A549 (cell line): ENCODE results near the gene UBAP2L. TPM values are rescaled to one million over a fixed set of nuclear protein-coding genes. Genes with fewer than 3 reads are reported as not detected.

Experiments used
- ATAC-seq, 2 experiments: fragments of 200-7000 bp in 1 of 2; fragments of >200 bp in 1 of 2; cut with Nextera tagmentation in 1 of 2; cut with Tn5 transposase in 1 of 2; 3 replicates each; pipeline versions ENCODE4 v1.8.0 to v1.9.1; 2018 to 2020; ENCODE audit warnings: mild to moderate bottlenecking in 1 of 2, moderate library complexity in 1 of 2
- CTCF ChIA-PET: fragments of 300-600 bp; sonication (Branson Sonifier 250); formaldehyde crosslinking; extraction: SDS; loops from one replicate; lab custom pipeline; 2021; ENCODE audit warnings: antibody characterized with exemption, inconsistent platforms; lab: Yijun Ruan, JAX
- POLR2A ChIA-PET: fragments of 350-600 bp; formaldehyde crosslinking; extraction: SDS; loops from one replicate; lab custom pipeline; 2021; ENCODE audit warnings: antibody characterized with exemption, inconsistent platforms; lab: Yijun Ruan, JAX
- DNase-seq, 2 experiments: peaks; one replicate each; pipeline versions ENCODE4 v3.0.0 to v3.0.0-alpha.2; 2011 to 2016; ENCODE audit warnings: low read depth in 1 of 2, low spot score in 1 of 2
- FAIRE-seq: peaks from 2 replicates; lab custom pipeline; 2011; peaks lifted over from hg19 to GRCh38; lab: Jason Lieb, UNC
- H3K27ac ChIP-seq, 2 experiments: fragments of >200 bp; sonication (Bioruptor Twin); formaldehyde crosslinking; 3 replicates each; pipeline ENCODE4 v1.5.1; 2016 to 2017
- H3K4me1 ChIP-seq: fragments of >200 bp; sonication (Bioruptor Twin); formaldehyde crosslinking; 3 replicates; pipeline ENCODE4 v1.6.1; 2016
- H3K4me2 ChIP-seq: fragments of >200 bp; sonication (Bioruptor Twin); formaldehyde crosslinking; 3 replicates; pipeline ENCODE4 v1.6.1; 2016
- H3K4me3 ChIP-seq: fragments of >200 bp; sonication (Bioruptor Twin); formaldehyde crosslinking; 3 replicates; pipeline ENCODE4 v1.5.1; 2016
- H3K9me3 ChIP-seq: fragments of >200 bp; sonication (Bioruptor Twin); formaldehyde crosslinking; 3 replicates; pipeline ENCODE4 v1.6.1; 2016
- BHLHE40 ChIP-seq: IDR thresholded peaks from 2 replicates; pipeline ENCODE4 v1.6.1; 2012; ENCODE audit warnings: low read depth, low read length, inconsistent platforms
- CBX8 ChIP-seq: fragments of 200-600 bp; sonication (generic); IDR thresholded peaks from 2 replicates; pipeline ENCODE4 v1.6.1; 2016
- CEBPB ChIP-seq, 2 experiments: fragments of >200 bp in 1 of 2; sonication (Bioruptor Twin) in 1 of 2; formaldehyde crosslinking in 1 of 2; IDR thresholded peaks; 2 replicates each; pipeline ENCODE4 v1.6.1; 2012 to 2016
- EHMT2 ChIP-seq: fragments of 200-600 bp; sonication (generic); IDR thresholded peaks from 2 replicates; pipeline ENCODE4 v1.6.1; 2016; ENCODE audit warnings: antibody characterized with exemption, low read depth, mild to moderate bottlenecking, moderate library complexity
- EP300 ChIP-seq, 2 experiments: fragments of >200 bp; sonication (Bioruptor Twin); formaldehyde crosslinking; IDR thresholded peaks; 2 replicates in 1 of 2; 3 replicates in 1 of 2; pipeline ENCODE4 v1.6.1; 2016 to 2017
- FOSL2 ChIP-seq, 2 experiments: fragments of 450-650 bp in 1 of 2; fragments of >200 bp in 1 of 2; sonication (Bioruptor Twin) in 1 of 2; formaldehyde crosslinking; IDR thresholded peaks; 2 replicates each; pipeline versions ENCODE4 v1.5.0 to v1.6.1; 2016 to 2020; ENCODE audit warnings: mild to moderate bottlenecking in 1 of 2, moderate library complexity in 1 of 2
- HDAC2 ChIP-seq: fragments of 200-600 bp; sonication (generic); IDR thresholded peaks from 2 replicates; pipeline ENCODE4 v1.6.1; 2016
- HEYL ChIP-seq: fragments of 250-450 bp; sonication (Bioruptor Pico); IDR thresholded peaks from 2 replicates; pipeline ENCODE4 v1.8.0; 2021; ENCODE audit warnings: mild to moderate bottlenecking, moderate library complexity
- HOXA7 ChIP-seq: fragments of 250-450 bp; sonication (Bioruptor Pico); IDR thresholded peaks from 2 replicates; pipeline ENCODE4 v1.5.0; 2020; ENCODE audit warnings: mild to moderate bottlenecking, moderate library complexity
- JUN ChIP-seq, 2 experiments: fragments of >200 bp; sonication (Bioruptor Twin); formaldehyde crosslinking; IDR thresholded peaks; 2 replicates in 1 of 2; 3 replicates in 1 of 2; pipeline ENCODE4 v1.6.1; 2016 to 2017
- JUNB ChIP-seq: fragments of >200 bp; sonication (Bioruptor Twin); formaldehyde crosslinking; IDR thresholded peaks from 2 replicates; pipeline ENCODE4 v1.6.1; 2016
- KDM5A ChIP-seq: fragments of 200-600 bp; sonication (generic); IDR thresholded peaks from 2 replicates; pipeline ENCODE4 v1.6.1; 2016; ENCODE audit warnings: antibody characterized with exemption, mild to moderate bottlenecking
- MAFK ChIP-seq: fragments of 450-650 bp; IDR thresholded peaks from 2 replicates; pipeline ENCODE4 v1.6.1; 2014; ENCODE audit not compliant: partially characterized antibody
- MAZ ChIP-seq: fragments of 150-350 bp; IDR thresholded peaks from 2 replicates; pipeline ENCODE4 v1.6.1; 2014; ENCODE audit warnings: antibody characterized with exemption, low read depth, low read length, borderline replicate concordance
- NPAS2 ChIP-seq: fragments of 250-450 bp; sonication (Bioruptor Pico); IDR thresholded peaks from 2 replicates; pipeline ENCODE4 v1.8.0; 2022; ENCODE audit warnings: mild to moderate bottlenecking, moderate library complexity, borderline replicate concordance
- NR3C1 ChIP-seq: fragments of >200 bp; sonication (Bioruptor Twin); formaldehyde crosslinking; IDR thresholded peaks from 3 replicates; pipeline ENCODE4 v1.6.1; 2017
- RAD21 ChIP-seq, 2 experiments: fragments of >200 bp in 1 of 2; sonication (Bioruptor Twin) in 1 of 2; formaldehyde crosslinking in 1 of 2; IDR thresholded peaks in 1 of 2; conservative IDR thresholded peaks in 1 of 2; 2 replicates in 1 of 2; 3 replicates in 1 of 2; pipeline ENCODE4 v1.6.1; 2012 to 2018; ENCODE audit warnings: inconsistent platforms in 1 of 2
- RCOR1 ChIP-seq: fragments of 150-350 bp; IDR thresholded peaks from 2 replicates; pipeline ENCODE4 v1.6.1; 2014; ENCODE audit warnings: antibody characterized with exemption, low read length, low read depth
- SMC3 ChIP-seq: fragments of >200 bp; sonication (Bioruptor Twin); formaldehyde crosslinking; IDR thresholded peaks from 3 replicates; pipeline ENCODE4 v1.6.1; 2018; ENCODE audit warnings: inconsistent platforms
- ZNF302 ChIP-seq: fragments of 250-450 bp; sonication (Bioruptor Pico); IDR thresholded peaks from 2 replicates; pipeline ENCODE4 v1.9.0; 2021; ENCODE audit warnings: inconsistent platforms, mild to moderate bottlenecking, moderate library complexity
- WGBS: methylation state at CpG from one replicate; pipeline ENCODE4 v1.1.6; 2017; ENCODE audit errors: missing lambda C conversion rate; 5-methylcytosine and 5-hydroxymethylcytosine counted together
- polyA plus RNA-seq, 4 experiments: library from polyadenylated mRNA; depleted of rRNA in 3 of 4; stranded (reverse); fragments of >200 nt; fragmentation: RNase III in 1 of 4; extraction: RNeasy Plus Mini Kit Qiagen cat#74134 plus additional on column Dnase treatment in 1 of 4; gene quantifications; 2 replicates in 3 of 4; 3 replicates in 1 of 4; pipeline ENCODE4 v1.2.3, GENCODE V29; 2011 to 2017
- TF ChIP-seq, protein P1 (sequence below): fragments of 200-600 bp; sonication (generic); IDR thresholded peaks from 2 replicates; pipeline ENCODE4 v1.6.1; 2016; ENCODE audit warnings: antibody characterized with exemption, mild to moderate bottlenecking, moderate library complexity
- TF ChIP-seq, protein P2 (sequence below): IDR thresholded peaks from 2 replicates; pipeline ENCODE4 v1.6.1; 2012
- TF ChIP-seq, protein P3 (sequence below): IDR thresholded peaks from 2 replicates; pipeline ENCODE4 v1.6.1; 2012; ENCODE audit warnings: low read depth, borderline replicate concordance
- TF ChIP-seq, protein P4 (sequence below): fragments of 250-450 bp; sonication (Bioruptor Pico); IDR thresholded peaks from 2 replicates; pipeline ENCODE4 v1.5.0; 2021; ENCODE audit warnings: mild to moderate bottlenecking, moderate library complexity, borderline replicate concordance
- TF ChIP-seq, protein P5 (sequence below): fragments of 450-650 bp; IDR thresholded peaks from 2 replicates; pipeline ENCODE4 v1.6.1; 2014; ENCODE audit warnings: antibody characterized with exemption
- TF ChIP-seq, protein P6 (sequence below): fragments of >200 bp; sonication (Bioruptor Twin); formaldehyde crosslinking; IDR thresholded peaks from 3 replicates; pipeline ENCODE4 v1.6.1; 2016
- TF ChIP-seq, protein P7 (sequence below): fragments of 250-450 bp; sonication (Bioruptor Pico); IDR thresholded peaks from 2 replicates; pipeline ENCODE4 v1.5.0; 2020; ENCODE audit warnings: low read depth, mild to moderate bottlenecking, moderate library complexity

The UBAP2L gene
- polyA plus RNA-seq, 2 of the 4 experiments (the other 2 are of a cell fraction), result 169 TPM

DNA sequence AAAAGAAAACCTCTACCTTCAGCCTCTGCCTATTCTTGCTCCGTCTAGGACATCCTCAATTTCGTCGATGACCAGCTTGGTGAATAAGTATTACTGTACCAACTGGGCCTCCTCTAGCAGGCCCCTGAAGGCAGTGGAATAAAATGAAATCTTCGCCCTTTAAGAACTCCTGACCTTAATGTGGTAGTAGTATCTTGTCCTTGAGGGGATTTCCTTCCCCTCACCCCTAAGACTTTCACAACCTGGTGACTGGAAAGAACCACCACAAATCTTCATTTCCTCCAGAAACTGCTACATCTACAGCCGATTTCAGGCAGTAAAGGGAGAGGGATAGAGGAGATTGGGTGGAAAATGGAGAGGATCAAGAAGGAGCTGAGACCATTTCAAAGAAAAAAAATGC, 50.1 kb downstream of the UBAP2L start:
- CTCF ChIA-PET, result interaction anchor here (0.6 to 4.8 kb wide), 8 partner anchors 12 to 333 kb away, joined by 3 to 39 read pairs (median 3); partner anchors contain the start of gene TPM3

DNA sequence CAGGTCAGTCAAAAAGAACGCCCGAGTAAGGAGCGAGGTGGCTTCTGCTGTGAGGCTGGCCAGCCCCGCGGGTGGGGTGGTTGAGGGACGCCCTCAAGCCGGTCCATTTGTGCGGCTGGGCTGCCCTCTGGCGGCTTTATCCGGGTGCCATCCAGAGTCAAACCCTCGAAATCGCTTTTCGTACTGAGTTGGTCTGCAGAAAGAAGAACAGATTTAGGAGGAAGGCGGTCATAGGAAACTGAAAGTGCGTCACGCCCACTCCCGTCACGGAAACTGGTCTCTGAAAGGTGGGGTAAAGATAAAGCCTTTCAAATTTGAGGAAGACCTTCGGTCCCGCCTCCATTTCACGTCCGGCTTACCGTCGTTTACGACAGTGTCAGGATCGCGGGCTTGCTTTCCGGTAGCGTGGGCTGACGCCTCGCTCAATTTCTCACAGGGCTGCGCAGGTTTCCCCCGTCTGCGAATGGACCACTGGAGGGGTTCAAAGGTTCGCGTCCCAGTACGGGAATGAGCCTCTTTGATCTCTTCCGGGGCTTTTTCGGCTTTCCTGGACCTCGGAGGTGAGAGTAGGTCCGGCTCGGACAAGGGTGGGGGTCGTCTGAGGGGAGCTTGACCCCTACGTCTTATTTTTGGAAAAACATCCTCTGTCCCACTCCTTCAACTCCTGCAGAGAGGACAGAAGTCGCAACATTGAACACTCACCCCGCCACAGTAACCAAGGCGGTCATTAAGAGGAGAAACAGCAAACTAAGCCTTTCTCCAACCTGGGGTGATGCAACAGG, 51.7 kb downstream of the UBAP2L start, which contains the start of gene HAX1:
Gene HAX1 (plus strand): TSS at position 413 of the 782 bp plus-strand sequence. CDS start 95 bp downstream, at position 508.
- ChIA-PET CTCF (interaction anchor here (0.6 to 4.8 kb wide), 33 partner anchors 8 to 762 kb away, joined by 3 to 39 read pairs (median 3); partner anchors contain the start of gene ATP8B2), POLR2A (interaction anchor here (0.5 to 1.1 kb wide), 4 partner anchors 23 to 140 kb away, joined by 3 to 4 read pairs (median 4); no protein-coding TSS in a partner anchor)
- under 1% methylated on average over 47 of the region's 47 CpGs for WGBS
- peak; percentile 49 for FAIRE-seq
- Histone ChIP-seq H3K4me2 (peak within 1 kb of the TSS; percentile 93), H3K4me3 (peak within 1 kb of the TSS; percentile 89), H3K9me3 (no peaks in the 10 kb centered on the region), H3K27ac (peak within 1 kb of the TSS; percentile 92 to 94), H3K4me1 (peaks cover 15% of the 10 kb centered on the region)
- ATAC-seq, result peak; percentile 93 to 95
- DNase-seq, result peak; percentile 93 to 96
- TF ChIP-seq HOXA7 (no peak), FOSL2 (IDR thresholded peaks at IDR 0.05) (no peak), FOSL2 (CRISPR knock-in tag; IDR thresholded peaks at IDR 0.05) (no peak), HEYL (CRISPR knock-in tag) (no peak), EP300 (IDR thresholded peaks at IDR 0.05) (no peak), RAD21 (conservative IDR thresholded peaks at IDR 0.05 in 1 of 2, IDR thresholded peaks at IDR 0.05 in 1 of 2) (peak; percentile 88 to 92), ZNF302 (no peak), RCOR1 (no peak), JUN (IDR thresholded peaks at IDR 0.05) (peak; percentile 69 to 74), HDAC2 (no peak), BHLHE40 (no peak), SMC3 (peak; percentile 74)
- TF ChIP-seq, protein P1, sequence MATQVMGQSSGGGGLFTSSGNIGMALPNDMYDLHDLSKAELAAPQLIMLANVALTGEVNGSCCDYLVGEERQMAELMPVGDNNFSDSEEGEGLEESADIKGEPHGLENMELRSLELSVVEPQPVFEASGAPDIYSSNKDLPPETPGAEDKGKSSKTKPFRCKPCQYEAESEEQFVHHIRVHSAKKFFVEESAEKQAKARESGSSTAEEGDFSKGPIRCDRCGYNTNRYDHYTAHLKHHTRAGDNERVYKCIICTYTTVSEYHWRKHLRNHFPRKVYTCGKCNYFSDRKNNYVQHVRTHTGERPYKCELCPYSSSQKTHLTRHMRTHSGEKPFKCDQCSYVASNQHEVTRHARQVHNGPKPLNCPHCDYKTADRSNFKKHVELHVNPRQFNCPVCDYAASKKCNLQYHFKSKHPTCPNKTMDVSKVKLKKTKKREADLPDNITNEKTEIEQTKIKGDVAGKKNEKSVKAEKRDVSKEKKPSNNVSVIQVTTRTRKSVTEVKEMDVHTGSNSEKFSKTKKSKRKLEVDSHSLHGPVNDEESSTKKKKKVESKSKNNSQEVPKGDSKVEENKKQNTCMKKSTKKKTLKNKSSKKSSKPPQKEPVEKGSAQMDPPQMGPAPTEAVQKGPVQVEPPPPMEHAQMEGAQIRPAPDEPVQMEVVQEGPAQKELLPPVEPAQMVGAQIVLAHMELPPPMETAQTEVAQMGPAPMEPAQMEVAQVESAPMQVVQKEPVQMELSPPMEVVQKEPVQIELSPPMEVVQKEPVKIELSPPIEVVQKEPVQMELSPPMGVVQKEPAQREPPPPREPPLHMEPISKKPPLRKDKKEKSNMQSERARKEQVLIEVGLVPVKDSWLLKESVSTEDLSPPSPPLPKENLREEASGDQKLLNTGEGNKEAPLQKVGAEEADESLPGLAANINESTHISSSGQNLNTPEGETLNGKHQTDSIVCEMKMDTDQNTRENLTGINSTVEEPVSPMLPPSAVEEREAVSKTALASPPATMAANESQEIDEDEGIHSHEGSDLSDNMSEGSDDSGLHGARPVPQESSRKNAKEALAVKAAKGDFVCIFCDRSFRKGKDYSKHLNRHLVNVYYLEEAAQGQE, result no peak
- TF ChIP-seq, protein P2, sequence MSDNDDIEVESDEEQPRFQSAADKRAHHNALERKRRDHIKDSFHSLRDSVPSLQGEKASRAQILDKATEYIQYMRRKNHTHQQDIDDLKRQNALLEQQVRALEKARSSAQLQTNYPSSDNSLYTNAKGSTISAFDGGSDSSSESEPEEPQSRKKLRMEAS, result peak; percentile 80
- TF ChIP-seq, protein P3, sequence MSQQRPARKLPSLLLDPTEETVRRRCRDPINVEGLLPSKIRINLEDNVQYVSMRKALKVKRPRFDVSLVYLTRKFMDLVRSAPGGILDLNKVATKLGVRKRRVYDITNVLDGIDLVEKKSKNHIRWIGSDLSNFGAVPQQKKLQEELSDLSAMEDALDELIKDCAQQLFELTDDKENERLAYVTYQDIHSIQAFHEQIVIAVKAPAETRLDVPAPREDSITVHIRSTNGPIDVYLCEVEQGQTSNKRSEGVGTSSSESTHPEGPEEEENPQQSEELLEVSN, result peak; percentile 15; the same call in 1 of the 2 replicates
- TF ChIP-seq, protein P4, sequence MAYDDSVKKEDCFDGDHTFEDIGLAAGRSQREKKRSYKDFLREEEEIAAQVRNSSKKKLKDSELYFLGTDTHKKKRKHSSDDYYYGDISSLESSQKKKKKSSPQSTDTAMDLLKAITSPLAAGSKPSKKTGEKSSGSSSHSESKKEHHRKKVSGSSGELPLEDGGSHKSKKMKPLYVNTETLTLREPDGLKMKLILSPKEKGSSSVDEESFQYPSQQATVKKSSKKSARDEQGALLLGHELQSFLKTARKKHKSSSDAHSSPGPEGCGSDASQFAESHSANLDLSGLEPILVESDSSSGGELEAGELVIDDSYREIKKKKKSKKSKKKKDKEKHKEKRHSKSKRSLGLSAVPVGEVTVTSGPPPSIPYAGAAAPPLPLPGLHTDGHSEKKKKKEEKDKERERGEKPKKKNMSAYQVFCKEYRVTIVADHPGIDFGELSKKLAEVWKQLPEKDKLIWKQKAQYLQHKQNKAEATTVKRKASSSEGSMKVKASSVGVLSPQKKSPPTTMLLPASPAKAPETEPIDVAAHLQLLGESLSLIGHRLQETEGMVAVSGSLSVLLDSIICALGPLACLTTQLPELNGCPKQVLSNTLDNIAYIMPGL, result 0 out of 2 replicates have a peak, but pooled peaks have one; percentile 23

More for the DNA sequence above, 50.1 kb downstream of the UBAP2L start:
- no peak for ATAC-seq
- Histone ChIP-seq H3K4me3 (no peak overlapping the region), H3K9me3 (no peaks in the 10 kb centered on the region), H3K27ac (no peak overlapping the region), H3K4me1 (peaks cover 15% of the 10 kb centered on the region), H3K4me2 (no peak overlapping the region)
- POLR2A ChIA-PET, result interaction anchor here (1.1 kb wide), 1 partner anchor 34 kb away, joined by 3 read pairs; no protein-coding TSS in a partner anchor
- no peak for DNase-seq
- 92% methylated on average over 5 of the region's 5 CpGs for WGBS
- FAIRE-seq, result no peak
- TF ChIP-seq RAD21 (conservative IDR thresholded peaks at IDR 0.05 in 1 of 2, IDR thresholded peaks at IDR 0.05 in 1 of 2) (no peak), JUNB (no peak), HOXA7 (no peak), MAFK (no peak), KDM5A (no peak), NR3C1 (no peak), EHMT2 (no peak), RCOR1 (no peak), CBX8 (no peak), MAZ (no peak), CEBPB (IDR thresholded peaks at IDR 0.05) (no peak), NPAS2 (CRISPR knock-in tag) (no peak)
- TF ChIP-seq, protein P5, sequence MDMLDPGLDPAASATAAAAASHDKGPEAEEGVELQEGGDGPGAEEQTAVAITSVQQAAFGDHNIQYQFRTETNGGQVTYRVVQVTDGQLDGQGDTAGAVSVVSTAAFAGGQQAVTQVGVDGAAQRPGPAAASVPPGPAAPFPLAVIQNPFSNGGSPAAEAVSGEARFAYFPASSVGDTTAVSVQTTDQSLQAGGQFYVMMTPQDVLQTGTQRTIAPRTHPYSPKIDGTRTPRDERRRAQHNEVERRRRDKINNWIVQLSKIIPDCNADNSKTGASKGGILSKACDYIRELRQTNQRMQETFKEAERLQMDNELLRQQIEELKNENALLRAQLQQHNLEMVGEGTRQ, result no peak
- TF ChIP-seq, protein P6, sequence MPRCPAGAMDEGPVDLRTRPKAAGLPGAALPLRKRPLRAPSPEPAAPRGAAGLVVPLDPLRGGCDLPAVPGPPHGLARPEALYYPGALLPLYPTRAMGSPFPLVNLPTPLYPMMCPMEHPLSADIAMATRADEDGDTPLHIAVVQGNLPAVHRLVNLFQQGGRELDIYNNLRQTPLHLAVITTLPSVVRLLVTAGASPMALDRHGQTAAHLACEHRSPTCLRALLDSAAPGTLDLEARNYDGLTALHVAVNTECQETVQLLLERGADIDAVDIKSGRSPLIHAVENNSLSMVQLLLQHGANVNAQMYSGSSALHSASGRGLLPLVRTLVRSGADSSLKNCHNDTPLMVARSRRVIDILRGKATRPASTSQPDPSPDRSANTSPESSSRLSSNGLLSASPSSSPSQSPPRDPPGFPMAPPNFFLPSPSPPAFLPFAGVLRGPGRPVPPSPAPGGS, result no peak
- TF ChIP-seq, protein P7, sequence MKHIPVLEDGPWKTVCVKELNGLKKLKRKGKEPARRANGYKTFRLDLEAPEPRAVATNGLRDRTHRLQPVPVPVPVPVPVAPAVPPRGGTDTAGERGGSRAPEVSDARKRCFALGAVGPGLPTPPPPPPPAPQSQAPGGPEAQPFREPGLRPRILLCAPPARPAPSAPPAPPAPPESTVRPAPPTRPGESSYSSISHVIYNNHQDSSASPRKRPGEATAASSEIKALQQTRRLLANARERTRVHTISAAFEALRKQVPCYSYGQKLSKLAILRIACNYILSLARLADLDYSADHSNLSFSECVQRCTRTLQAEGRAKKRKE, result no peak
